Testis (tissue), 3 donors: ENCODE measurements around the gene SIVA1. TPM values are rescaled to one million over a fixed set of nuclear protein-coding genes. Genes with fewer than 3 reads are reported as not detected.
A peak's percentile ranks its signal among the peaks of the same experiment; 100 is the strongest.

Experiments used
- DNase-seq: peaks from one replicate; pipeline ENCODE4 v3.0.0-alpha.2; 2019
- H3K27ac ChIP-seq, 2 donors: fragments of 200-600 bp; sonication (generic); one replicate each; pipeline ENCODE4 v1.5.1; 2019
- H3K27me3 ChIP-seq: fragments of 200-600 bp; sonication (generic); one replicate; pipeline ENCODE4 v1.5.1; 2019
- H3K36me3 ChIP-seq: fragments of 200-600 bp; sonication (generic); one replicate; pipeline ENCODE4 v1.5.1; 2017; ENCODE audit warnings: low read depth; ENCODE audit errors: missing control alignments
- H3K4me1 ChIP-seq: fragments of 200-600 bp; sonication (generic); one replicate; pipeline ENCODE4 v1.5.1; 2019
- H3K4me3 ChIP-seq, 2 donors: fragments of 200-600 bp; sonication (generic); one replicate each; pipeline ENCODE4 v1.5.1; 2017 to 2019
- H3K9me3 ChIP-seq: fragments of 200-600 bp; sonication (generic); one replicate; pipeline ENCODE4 v1.5.1; 2017
- CTCF ChIP-seq, 3 experiments: fragments of 450-650 bp in 2 of 3; fragments of 200-600 bp in 1 of 3; sonication (generic) in 1 of 3; IDR thresholded peaks; one replicate each; pipeline ENCODE4 v1.5.1; 2016 to 2019; ENCODE audit warnings: antibody characterized with exemption in 3 of 3, mild to moderate bottlenecking in 2 of 3, moderate library complexity in 1 of 3
- POLR2A ChIP-seq: fragments of 450-650 bp; IDR thresholded peaks from one replicate; pipeline ENCODE4 v1.6.1; 2017; ENCODE audit warnings: antibody characterized with exemption, mild to moderate bottlenecking, moderate library complexity
- WGBS, 2 donors: methylation state at CpG; one replicate each; pipeline ENCODE4 v1.1.5; 2018; 5-methylcytosine and 5-hydroxymethylcytosine counted together
- intact Hi-C: fragments of 100-400 bp; cut with DNase I; formaldehyde crosslinking; loops from one replicate; pipeline ENCODE4 v1.15.1; 2023; ENCODE audit warnings: low total_unique reads
- polyA plus RNA-seq: library from polyadenylated mRNA; stranded (reverse); fragments of 350-450 nt; fragmentation: Illumina TruSeq; extraction: RNeasy Lipid Tissue Mini Kit (QIAGEN cat#74804); gene quantifications from one replicate; pipeline ENCODE4 v1.2.3, GENCODE V29; 2014; ENCODE audit warnings: low read depth, low replicate concordance; ENCODE audit not compliant: insufficient read depth
- total RNA-seq, 2 donors: library from RNA; depleted of rRNA; stranded (reverse); fragments of >200 nt; gene quantifications; one replicate each; pipeline ENCODE4 v1.2.3, GENCODE V29; 2016

SIVA1 gene
- total and polyA plus RNA-seq, 3 donors from 2014 or later, result 99.5 to 247 (median 236) TPM

DNA sequence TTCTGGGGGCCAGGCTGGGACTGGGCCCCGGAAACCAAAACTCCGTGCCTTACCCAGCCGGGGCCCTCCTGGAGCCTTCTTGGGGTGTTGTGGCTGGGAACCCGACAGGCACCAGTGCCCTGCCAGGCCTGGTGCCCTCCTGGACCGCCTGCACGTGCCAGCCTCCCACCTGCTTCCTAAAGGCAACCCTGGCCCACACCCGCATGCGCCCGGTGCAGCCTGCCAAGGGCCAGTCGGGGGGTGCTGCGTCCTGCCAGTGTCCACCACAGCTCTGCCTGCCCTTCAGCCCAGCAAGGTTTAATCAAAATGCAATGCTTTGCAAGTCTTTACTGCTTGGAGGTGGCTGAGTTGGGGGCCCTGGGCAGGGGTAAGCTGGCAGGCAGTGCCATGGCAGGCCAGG, 34.1 kb upstream of the SIVA1 start:
- Histone ChIP-seq H3K27ac (no peak overlapping the region), H3K4me1 (no peaks in the 10 kb centered on the region), H3K36me3 (no peaks in the 10 kb centered on the region), H3K4me3 (no peak overlapping the region), H3K9me3 (no peaks in the 10 kb centered on the region), H3K27me3 (no peaks in the 10 kb centered on the region)
- 84 to 87% methylated on average over 4 to 11 of the region's 11 CpGs for WGBS, 2 donors
- TF ChIP-seq POLR2A, result no peak
- no peak for TF ChIP-seq CTCF (IDR thresholded peaks at IDR 0.05)
- intact Hi-C loops, result no loop called here
- no peak for DNase-seq

DNA sequence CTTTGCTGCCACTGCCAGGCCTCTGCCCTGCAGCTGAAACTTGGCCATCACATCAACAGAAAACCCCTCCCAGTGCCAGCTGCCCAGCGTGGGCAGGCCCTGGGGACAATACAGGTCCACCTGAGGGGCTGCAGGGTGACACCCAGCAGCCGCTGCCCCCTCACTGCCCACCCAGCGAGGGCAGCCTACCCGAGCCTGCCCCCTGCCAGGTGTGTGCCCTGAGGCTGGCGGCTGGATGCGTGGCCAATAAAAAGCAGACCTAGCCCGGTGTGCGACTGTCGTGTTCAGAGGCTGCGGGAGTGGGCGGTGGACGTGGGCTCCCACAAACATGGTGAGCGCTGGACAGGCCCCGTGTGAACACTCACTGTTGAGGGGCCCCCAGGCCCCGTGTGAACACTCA, 33.6 kb upstream of the SIVA1 start:
- Histone ChIP-seq H3K27me3 (no peaks in the 10 kb centered on the region), H3K9me3 (no peaks in the 10 kb centered on the region), H3K4me1 (no peaks in the 10 kb centered on the region), H3K4me3 (no peak overlapping the region), H3K36me3 (no peaks in the 10 kb centered on the region), H3K27ac (no peak overlapping the region)
- DNase-seq, result no peak
- intact Hi-C loops, result no loop called here
- TF ChIP-seq POLR2A (no peak), CTCF (IDR thresholded peaks at IDR 0.05) (no peak)
- 82 to 93% methylated on average over 4 to 15 of the region's 15 CpGs for WGBS, 2 donors

GRCh38 chr14:104721505-104722431, 31.2 kb upstream of the SIVA1 start:
- TF ChIP-seq POLR2A (no peak), CTCF (IDR thresholded peaks at IDR 0.05) (no peak)
- no peak for DNase-seq
- WGBS, 2 donors, result 82 to 85% methylated on average over 17 to 18 of the region's 18 CpGs

DNA sequence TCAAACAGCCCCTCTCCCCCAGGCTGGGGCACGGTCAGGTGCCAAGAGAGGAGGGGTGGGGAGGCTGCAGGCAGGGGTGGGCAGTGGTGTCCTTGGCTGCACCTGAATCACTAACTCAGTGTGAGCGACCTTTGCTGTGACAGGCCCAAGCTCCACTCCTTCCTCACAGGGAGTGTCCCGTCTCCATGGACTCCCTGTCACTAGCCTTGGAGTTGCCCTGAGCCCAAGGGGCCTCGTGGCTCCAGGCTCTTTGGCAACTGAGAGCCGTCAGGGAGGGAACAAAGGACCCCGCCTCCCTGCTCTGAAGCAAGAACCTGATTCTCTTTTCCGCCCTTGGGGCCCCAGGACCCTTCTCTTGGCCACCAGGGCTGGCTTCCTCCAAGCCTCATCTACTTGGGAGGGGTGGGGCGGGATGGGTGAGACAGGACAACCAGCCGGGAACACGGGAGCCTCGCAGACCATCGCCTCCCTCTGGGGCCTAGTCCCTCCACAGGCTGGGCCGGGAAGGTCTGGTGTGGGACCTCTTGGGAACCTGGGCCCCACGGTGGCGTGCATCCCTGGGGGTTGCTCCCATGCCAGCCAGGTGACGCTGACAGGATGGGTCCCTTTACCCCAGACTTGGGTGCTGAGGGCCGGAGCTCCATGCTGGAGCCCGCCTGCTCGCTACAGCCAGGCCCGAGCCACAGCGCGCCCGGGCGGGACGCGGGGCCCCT, 29.9 kb upstream of the SIVA1 start:
- Histone ChIP-seq H3K4me3 (peak overlapping the region; percentile 60 to 67), H3K36me3 (no peaks in the 10 kb centered on the region), H3K27ac (no peak overlapping the region), H3K4me1 (peaks cover 10% of the 10 kb centered on the region), H3K9me3 (no peaks in the 10 kb centered on the region), H3K27me3 (no peaks in the 10 kb centered on the region)
- 13 to 58% methylated on average over 8 to 23 of the region's 26 CpGs for WGBS, 2 donors
- no peak for DNase-seq
- TF ChIP-seq CTCF (IDR thresholded peaks at IDR 0.05), result no peak
- no peak for TF ChIP-seq POLR2A
- intact Hi-C loops, result no loop called here

More at GRCh38 chr14:104721505-104722431, 31.2 kb upstream of the SIVA1 start:
- H3K27me3 ChIP-seq, result no peaks in the 10 kb centered on the region
- H3K4me3 ChIP-seq, result no peak overlapping the region
- no peak overlapping the region for H3K27ac ChIP-seq
- intact Hi-C loops, result no loop called here
- H3K4me1 ChIP-seq, result peaks cover 10% of the 10 kb centered on the region
- no peaks in the 10 kb centered on the region for H3K9me3 ChIP-seq
- no peaks in the 10 kb centered on the region for H3K36me3 ChIP-seq
